ENCODE data around the gene ACO2. TPM values are rescaled to one million over a fixed set of nuclear protein-coding genes. Genes with fewer than 3 reads are reported as not detected.

ACO2 gene
- total and polyA plus RNA-seq, 11 donors, result 375 to 1,146 (median 739) TPM

DNA sequence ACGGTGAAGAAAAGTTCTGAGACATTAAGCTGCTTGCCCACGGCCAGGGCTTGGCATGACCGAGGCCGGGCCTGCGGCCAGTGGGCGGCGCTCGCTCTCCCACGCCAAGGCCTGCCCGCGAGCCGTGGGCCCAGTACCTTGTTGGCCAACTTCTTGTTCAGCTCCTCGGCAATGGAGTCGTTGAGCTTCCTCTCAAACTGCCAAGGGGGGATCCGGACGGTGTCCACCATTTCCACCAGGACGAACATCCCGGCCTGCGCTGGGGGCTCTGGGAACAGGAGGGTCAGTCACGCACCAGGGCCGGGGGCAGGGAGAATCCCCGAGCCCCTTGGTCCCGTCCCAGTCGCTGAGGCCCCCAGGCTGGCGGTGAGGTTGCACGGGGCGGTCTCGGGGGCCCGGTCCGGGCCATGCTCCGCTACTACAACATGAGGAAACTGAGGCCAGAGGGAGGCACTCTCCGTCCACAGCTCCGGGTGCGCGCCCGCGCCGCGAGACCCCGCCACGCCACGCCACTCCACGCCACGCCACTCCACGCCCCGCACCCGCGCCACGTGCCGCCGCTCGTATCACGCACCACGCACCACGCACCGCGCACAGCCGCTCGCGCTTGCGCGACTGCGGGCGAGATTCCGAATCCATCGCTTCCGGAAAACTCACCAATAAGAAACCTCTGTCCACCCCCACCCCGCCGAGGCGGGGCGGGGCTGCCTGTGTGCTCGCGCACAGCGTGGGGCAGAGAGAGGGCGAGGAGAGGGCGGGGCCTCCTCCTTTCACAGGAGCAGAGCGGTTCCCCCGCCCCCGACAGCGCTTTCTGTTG is 75.1 kb downstream of the ACO2 start, which contains the start of gene POLR3H:
POLR3H (minus strand) TSS at position 617 of the 817 bp plus-strand sequence; CDS start at position 248, 369 bp downstream.
- peaks cover 0 to 14% (median 0%) of the 10 kb centered on the region in 9 donors for H3K36me3 ChIP-seq
- peak; percentile 98 to 100 (median 99) for DNase-seq
- peak; percentile 99 to 100 (median 99) for ATAC-seq
- no peaks in the 10 kb centered on the region for H3K27me3 ChIP-seq
- peak within 1 kb of the TSS; percentile 66 to 88 (median 78) for H3K4me3 ChIP-seq
- no peaks in the 10 kb centered on the region for H3K9me3 ChIP-seq
- peak within 1 kb of the TSS; percentile 44 to 92 (median 84) for H3K27ac ChIP-seq
- WGBS, 4 donors, result 0 to 1% (median 0%) methylated on average over 41 to 80 of the region's 80 CpGs
- H3K4me1 ChIP-seq, result peaks cover 0 to 35% (median 22%) of the 10 kb centered on the region in 12 donors
- TF ChIP-seq POLR2A (IDR thresholded peaks at IDR 0.05) (peak in 1 of 2 donors; percentile 67), CTCF (IDR thresholded peaks at IDR 0.05) (peak; percentile 36 to 74 (median 64))
- intact Hi-C loops (cut with DNase I), result loop anchor here in 7 of 10 donors (5.0 to 10.0 kb wide), 4 partner anchors 38 to 53 kb away; no protein-coding TSS in a partner anchor

DNA sequence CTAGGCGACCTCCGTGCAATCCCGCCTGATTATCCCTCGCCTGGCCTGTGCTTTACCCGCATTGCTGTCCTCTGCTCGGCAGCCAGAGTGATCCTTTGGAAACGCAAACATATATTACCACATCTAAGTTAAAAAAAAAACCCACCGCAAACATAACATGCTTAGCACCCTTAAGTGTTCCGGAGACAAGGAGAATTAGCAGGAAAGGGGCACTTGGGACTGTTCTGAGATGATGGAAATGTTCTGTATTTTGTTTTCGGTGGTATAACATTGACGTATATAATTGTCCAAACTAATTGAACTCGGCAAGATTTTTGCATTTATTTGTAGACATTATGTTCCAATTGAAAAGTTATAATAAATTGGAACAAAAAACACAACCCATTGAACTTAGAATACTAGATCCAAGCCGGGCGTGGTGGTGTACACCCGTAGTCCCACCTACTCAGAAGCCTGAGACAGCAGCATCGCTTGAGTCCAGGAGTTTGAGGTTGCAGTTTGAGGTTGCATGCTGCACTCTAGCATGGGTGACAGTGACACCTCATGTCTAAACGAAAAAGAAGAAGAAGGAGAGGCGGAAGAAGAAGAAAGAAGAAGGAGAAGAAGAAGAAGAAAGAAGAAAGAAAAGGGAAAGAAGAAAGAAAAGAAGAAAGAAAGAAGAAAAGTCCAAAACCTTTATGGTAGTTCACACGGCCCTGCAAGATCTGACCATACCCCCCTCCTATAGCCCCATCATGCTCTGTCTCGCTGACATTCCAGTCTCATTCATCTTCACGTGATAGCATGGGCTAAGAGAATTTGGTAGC is 76.0 kb downstream of the ACO2 start:
- ATAC-seq (no peak), DNase-seq (no peak)
- Histone ChIP-seq H3K36me3 (peaks cover 0 to 7% (median 0%) of the 10 kb centered on the region in 9 donors), H3K4me1 (peaks cover 0 to 35% (median 21%) of the 10 kb centered on the region in 12 donors), H3K27me3 (no peaks in the 10 kb centered on the region), H3K4me3 (peak overlapping the region in 10 of 12 donors; percentile 66 to 88 (median 78)), H3K9me3 (no peaks in the 10 kb centered on the region), H3K27ac (peak overlapping the region in 9 of 12 donors; percentile 0 to 92 (median 82))
- intact Hi-C loops (cut with DNase I), result loop anchor here in 7 of 10 donors (5.0 to 10.0 kb wide), 4 partner anchors 37 to 52 kb away; no protein-coding TSS in a partner anchor
- TF ChIP-seq CTCF (IDR thresholded peaks at IDR 0.05), result no peak
- no peak for TF ChIP-seq POLR2A (IDR thresholded peaks at IDR 0.05)
- WGBS, 4 donors, result 23 to 27% (median 27%) methylated on average over 21 of the region's 21 CpGs

DNA sequence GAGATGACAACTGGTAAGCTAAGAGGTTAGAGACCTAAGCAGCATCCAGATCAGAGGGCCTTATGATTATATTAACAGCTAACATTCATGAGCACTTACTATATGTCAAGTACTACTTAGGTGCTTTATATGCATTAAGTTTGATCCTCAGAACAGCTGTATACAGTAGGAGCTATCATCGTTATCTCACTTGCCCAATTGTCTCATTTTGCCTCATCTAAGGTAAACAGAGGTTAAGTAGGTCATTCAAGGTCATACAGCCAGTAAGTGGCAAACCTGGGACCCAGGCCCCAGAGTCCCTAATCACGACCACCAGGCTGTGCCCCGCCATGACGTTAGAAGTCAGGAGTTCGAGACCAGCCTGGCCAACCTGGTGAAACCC is 79.9 kb downstream of the ACO2 start:
- intact Hi-C loops (cut with DNase I), result loop anchor here in 2 of 10 donors (10.0 kb wide), 1 partner anchor 46 kb away; no protein-coding TSS in a partner anchor
- no peak for ATAC-seq
- 89 to 97% (median 93%) methylated on average over 5 of the region's 5 CpGs for WGBS, 4 donors

More for the DNA sequence above, 79.9 kb downstream of the ACO2 start:
- DNase-seq, result no peak
- H3K36me3 ChIP-seq, result no peaks in the 10 kb centered on the region
- H3K9me3 ChIP-seq, result no peaks in the 10 kb centered on the region
- H3K4me3 ChIP-seq, result no peak overlapping the region
- TF ChIP-seq CTCF (IDR thresholded peaks at IDR 0.05) (no peak), POLR2A (IDR thresholded peaks at IDR 0.05) (no peak)
- H3K27me3 ChIP-seq, result no peaks in the 10 kb centered on the region
- no peak overlapping the region for H3K27ac ChIP-seq
- H3K4me1 ChIP-seq, result peaks cover 0 to 12% (median 8%) of the 10 kb centered on the region in 12 donors
